GM21515 (cell line): Measurements from ENCODE around the gene PIGQ.

ENCODE experiments used
- ATAC-seq: cut with Tn5 transposase; IDR thresholded peaks from one replicate; pipeline ENCODE4 v1.9.1; 2021; ENCODE audit not compliant: unreplicated experiment

The PIGQ gene

DNA sequence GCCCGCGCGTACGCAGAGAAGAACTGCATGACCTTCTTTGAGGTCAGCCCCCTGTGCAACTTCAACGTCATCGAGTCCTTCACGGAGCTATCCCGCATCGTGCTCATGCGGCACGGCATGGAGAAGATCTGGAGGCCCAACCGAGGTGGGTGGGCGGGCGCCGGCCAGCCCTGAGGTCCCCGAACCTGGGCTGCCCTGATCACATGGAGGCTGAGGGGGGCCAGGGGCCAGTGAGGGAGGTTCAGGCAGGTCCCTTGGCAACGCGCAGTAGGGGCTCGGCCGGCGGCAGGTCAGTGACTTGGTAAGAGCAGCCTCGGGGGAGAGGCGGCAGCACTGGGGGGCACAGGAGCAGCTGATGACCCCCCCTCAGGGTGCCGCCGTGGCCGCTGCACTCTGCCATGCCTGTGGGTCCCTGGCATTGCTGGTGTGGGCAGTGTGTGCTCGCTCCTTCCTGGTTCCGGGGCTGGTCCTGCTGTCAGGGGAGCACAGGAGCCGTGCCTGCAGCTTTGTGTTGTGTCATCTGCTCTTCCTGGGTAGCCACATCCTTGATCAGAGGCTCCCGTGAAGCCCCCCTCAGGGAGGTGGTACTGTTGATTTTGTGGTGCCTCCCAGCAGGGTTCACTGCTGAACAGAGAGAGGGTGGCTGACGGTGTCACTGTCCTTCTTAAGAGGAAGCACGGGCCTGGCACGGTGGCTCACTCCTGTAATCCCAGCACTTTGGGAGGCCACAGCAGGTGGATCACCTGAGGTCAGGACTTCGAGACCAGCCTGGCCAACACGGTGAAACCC is 56.4 kb downstream of the PIGQ start:
- no peak for ATAC-seq

DNA sequence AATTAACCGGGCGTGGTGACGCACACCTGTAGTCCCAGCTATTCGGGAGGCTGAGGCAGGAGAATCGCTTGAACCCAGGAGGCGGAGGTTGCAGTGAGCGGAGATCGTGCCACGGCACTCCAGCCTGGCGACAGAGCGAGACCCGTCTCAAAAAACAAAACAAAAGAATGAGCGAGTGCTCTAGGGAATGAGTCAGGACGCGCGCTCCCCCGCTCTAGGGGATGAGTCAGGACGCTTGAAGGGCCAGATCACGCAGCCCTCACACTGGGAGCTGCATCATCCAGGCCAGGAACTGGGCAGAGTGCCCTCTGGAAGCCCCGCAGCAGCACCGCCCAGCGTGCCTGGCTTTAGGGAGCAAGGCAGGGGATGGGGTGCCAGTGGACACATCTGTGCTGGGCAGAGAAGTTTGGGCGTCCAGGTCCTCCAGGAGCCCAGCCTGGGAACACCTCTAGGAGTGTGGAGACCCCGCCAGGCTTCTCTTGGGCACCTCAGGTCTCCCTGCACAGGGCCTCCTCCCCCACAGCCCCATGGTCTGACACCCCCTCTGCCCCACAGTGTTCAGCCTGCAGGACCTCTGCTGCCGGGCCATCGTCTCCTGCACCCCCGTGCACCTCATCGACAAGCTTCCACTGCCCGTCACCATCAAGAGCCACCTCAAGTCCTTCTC is 57.2 kb downstream of the PIGQ start:
- no peak for ATAC-seq

DNA sequence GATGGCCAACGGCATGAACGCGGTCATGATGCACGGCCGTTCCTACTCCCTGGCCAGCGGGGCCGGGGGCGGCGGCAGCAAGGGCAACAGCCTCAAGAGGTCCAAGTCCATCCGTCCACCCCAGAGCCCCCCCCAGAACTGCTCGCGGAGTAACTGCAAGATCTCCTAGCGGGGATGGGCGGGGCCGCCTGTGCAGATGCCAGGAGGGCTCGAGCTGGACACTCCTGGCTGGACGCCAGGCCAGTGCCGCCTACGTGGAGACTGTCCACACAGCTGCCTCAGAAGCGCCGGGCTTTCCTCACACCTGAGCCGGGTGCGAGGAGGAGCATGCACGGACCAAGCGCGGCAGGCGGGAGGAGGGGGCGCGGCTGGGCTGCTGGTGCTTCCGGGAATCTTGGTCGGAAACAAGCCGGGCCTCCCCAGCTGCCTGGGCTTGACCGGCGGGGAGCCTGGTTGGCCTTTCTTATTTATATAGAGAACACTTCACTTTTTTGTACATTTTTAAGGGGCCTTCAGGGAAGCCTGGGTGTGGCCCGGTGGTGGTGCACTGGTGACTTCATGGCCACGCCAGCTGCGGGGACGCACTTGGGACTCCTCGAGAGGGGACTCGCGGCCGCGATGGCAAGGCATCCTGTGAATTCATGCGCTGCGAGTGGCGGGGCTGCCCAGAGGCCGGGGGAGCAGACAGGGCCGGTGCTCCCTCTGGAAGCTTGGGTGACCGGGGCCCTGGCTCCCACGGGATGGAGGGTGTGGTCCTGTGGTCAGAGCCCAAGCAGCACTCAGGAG is 57.9 kb downstream of the PIGQ start:
- no peak for ATAC-seq

DNA sequence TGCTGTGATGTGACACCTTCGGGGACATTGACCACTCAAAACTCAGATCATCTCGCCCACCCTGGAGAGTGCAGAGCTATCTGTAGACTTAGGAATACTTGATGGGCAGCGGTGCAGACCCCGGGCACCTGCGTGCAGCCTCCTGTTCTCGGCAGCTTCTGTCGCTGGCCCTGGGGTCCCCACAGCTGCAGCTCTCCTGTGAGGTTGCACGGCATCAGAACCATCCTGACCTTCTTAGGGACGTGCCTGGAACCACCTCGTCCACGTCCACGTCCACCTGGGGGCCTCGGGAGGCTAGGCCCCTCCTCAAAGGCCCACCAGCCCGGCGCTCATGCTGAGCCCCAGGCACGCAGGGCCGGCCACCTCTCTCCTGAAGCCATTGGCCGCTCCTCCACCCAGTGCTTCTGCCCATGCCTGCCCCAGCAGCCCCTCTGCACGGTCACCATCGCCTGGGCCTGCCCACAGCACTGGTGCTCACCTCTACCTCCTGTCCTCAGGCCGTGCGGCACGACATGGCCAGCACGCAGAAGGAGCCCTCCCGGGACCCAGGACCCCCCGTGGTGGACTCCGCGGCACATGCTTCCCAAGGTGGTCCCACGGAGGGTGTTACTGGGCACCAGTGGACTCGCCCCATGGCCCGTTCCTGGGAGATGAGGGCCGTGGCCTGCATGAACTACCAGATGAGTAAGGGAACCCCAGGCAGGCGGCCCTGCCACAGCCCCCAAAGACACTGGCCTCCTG is 58.7 kb downstream of the PIGQ start:
- ATAC-seq, result no peak

DNA sequence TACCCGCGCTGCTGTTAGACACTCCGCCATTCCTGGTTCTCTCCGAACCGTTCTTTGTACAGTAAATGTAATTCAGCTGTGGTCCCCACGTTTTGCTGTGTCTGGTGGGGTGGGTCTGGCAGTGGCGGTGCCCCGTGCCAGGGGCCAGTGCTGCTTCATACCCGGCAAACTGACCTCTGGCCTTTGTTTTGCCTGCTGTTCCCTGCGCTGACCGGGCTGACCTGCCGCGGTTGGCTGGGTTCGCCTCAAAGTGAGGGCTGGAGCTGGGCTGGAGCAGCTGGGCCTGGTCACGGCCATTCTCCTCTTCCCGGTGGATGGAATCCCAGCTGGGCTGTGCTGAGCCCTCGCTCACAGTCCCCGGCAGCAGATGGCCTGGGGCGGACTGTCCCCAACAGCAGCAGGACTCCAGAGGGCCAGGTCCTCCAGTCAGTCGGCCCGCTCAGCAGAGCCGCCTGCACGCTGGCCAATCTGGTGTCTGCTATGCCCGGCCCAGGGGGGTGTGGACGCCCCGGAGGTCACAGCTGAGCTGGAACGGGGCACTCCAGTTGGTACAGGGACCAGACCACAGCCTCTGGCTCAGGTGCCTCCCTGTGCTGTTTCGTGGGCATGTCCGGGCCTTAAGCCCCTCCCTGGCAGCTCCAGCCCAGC is 59.5 kb downstream of the PIGQ start:
- no peak for ATAC-seq

DNA sequence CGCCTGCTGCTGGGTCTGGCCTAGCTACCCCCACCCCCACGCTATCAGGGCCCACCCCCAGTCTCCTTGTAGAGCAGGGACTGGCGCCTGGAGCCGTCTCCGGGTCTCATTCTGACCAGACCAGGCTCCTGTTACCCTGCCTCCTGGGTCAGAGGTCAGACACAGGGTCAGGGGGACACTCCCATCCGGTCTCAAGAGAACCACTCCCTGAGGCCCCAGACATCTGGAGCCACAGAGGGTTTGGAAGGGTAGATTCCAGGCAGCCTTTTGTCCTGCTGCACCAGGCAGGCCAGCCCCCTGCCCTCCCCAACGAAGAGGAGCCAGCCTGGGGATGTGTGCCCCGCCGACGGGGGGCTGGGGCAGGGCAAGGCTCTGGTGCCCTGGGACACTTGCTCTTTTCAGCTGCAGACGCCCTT is 60.1 kb downstream of the PIGQ start:
- ATAC-seq, result no peak

DNA sequence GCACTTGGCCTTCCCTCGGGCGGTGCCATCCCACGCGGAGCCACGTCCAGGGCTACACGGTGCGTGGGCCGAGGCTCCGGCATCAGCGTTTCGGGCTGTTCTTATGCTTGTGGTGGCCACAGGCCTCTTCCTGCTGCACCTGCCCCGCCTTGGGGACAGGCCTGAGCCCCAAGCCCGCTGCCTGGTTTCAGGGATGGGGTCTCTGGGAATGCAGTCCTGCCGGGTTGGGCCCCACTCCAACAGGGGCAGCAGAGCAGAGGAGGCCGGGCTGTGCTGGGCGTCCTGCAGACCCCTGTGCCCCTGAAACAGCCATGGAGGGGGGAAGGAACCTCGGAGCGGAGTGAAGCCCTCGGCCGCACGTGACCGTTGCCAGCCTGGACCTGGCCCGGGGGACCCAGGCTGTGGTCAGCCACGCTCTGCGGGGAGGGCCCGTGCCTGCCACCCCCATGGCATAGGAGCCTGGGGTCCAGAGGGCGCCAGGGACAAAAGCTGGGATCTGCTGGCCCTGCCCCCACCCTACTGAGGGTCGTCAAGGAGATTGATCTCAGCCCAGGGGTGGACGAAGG is 60.6 kb downstream of the PIGQ start:
- ATAC-seq, result no peak

DNA sequence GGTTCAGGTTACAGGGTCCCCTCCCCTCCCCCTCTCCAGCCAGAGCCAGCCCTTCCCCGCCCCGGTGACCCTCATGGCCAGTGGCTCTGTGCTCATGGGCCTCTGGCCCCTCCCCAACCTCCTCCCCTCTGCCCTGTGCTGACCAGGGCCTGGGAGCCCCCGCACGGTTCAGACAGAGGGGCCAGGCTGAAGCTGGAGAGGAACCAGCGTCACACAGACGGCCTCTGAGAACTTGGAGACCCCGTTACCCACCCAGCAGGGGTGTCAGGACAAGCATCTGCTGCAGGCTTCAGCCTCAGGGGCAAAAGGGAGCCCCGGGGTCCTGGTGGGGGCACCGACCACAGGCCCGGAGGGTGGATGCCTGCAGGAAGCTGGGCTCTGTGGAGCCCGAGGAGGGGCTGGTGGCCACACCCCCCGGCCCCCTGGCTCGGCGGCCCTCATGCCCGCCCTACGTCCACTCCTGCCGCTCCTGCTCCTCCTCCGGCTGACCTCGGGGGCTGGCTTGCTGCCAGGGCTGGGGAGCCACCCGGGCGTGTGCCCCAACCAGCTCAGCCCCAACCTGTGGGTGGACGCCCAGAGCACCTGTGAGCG is 61.1 kb downstream of the PIGQ start, which contains the start of gene WFIKKN1:
Gene WFIKKN1, plus strand, starts transcription at position 171 of the 591 bp plus-strand sequence. Its CDS starts 269 bp downstream, at position 440.
- no peak for ATAC-seq

DNA sequence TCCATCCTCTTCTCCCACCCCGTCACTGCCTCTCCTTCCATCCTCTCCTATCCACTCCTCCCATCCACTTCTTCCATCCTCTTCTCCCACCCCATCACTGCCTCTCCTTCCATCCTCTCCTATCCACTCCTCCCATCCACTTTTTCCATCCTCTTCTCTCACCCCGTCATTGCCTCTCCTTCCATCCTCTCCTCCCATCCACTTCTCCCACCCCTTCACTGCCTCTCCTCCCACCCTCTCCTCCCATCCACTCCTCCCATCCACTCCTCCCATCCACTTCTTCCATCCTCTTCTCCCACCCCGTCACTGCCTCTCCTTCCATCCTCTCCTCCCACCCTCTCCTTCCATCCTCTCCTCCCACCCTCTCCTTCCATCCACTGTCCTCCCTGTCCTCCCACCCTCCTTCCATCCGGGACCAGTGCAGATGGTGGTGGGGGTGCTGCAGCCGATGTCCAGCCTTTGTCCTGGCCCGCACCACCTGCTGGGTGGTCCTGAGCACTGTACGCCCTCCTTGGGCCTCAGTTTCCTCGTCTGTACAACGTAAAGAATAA is 62.1 kb downstream of the PIGQ start:
- ATAC-seq, result no peak

DNA sequence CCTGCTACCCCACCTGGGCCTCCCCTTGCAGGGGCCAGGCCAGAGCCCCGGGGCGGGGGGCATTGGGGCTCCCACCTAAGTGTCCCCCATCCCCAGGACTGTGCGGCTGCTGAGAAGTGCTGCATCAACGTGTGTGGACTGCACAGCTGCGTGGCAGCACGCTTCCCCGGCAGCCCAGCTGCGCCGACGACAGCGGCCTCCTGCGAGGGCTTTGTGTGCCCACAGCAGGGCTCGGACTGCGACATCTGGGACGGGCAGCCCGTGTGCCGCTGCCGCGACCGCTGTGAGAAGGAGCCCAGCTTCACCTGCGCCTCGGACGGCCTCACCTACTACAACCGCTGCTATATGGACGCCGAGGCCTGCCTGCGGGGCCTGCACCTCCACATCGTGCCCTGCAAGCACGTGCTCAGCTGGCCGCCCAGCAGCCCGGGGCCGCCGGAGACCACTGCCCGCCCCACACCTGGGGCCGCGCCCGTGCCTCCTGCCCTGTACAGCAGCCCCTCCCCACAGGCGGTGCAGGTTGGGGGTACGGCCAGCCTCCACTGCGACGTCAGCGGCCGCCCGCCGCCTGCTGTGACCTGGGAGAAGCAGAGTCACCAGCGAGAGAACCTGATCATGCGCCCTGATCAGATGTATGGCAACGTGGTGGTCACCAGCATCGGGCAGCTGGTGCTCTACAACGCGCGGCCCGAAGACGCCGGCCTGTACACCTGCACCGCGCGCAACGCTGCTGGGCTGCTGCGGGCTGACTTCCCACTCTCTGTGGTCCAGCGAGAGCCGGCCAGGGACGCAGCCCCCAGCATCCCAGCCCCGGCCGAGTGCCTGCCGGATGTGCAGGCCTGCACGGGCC is 62.9 kb downstream of the PIGQ start:
- no peak for ATAC-seq

DNA sequence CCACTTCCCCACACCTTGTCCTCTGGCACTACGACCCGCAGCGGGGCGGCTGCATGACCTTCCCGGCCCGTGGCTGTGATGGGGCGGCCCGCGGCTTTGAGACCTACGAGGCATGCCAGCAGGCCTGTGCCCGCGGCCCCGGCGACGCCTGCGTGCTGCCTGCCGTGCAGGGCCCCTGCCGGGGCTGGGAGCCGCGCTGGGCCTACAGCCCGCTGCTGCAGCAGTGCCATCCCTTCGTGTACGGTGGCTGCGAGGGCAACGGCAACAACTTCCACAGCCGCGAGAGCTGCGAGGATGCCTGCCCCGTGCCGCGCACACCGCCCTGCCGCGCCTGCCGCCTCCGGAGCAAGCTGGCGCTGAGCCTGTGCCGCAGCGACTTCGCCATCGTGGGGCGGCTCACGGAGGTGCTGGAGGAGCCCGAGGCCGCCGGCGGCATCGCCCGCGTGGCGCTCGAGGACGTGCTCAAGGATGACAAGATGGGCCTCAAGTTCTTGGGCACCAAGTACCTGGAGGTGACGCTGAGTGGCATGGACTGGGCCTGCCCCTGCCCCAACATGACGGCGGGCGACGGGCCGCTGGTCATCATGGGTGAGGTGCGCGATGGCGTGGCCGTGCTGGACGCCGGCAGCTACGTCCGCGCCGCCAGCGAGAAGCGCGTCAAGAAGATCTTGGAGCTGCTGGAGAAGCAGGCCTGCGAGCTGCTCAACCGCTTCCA is 63.7 kb downstream of the PIGQ start:
- no peak for ATAC-seq
